Ovary (tissue), 9 donors: Measurements from ENCODE around the gene MED1. TPM values are rescaled to one million over a fixed set of nuclear protein-coding genes. Genes with fewer than 3 reads are reported as not detected.
A peak's percentile ranks its signal among the peaks of the same experiment; 100 is the strongest.
"Not testable (repeated sequence)": the region's sequence is repeated elsewhere in the genome, so short reads cannot be mapped to it uniquely, and the experiment has no call there.

Source experiments
- DNase-seq, 5 donors: peaks; one replicate each; pipeline ENCODE4 v3.0.0-alpha.2; 2019 to 2020
- H3K27ac ChIP-seq, 2 donors: fragments of 200-600 bp; one replicate each; pipeline versions ENCODE4 v1.5.1 to v1.8.0; 2019 to 2022
- H3K27me3 ChIP-seq: fragments of 200-600 bp; one replicate; pipeline ENCODE4 v1.8.0; 2022
- H3K36me3 ChIP-seq: fragments of 200-600 bp; sonication (generic); one replicate; pipeline ENCODE4 v1.5.1; 2019
- H3K4me1 ChIP-seq: one replicate; pipeline ENCODE4 v1.8.1; 2013; ENCODE audit warnings: mild to moderate bottlenecking, moderate library complexity; ENCODE audit not compliant: insufficient read depth
- H3K4me3 ChIP-seq: fragments of 200-600 bp; sonication (generic); one replicate; pipeline ENCODE4 v1.5.1; 2017
- H3K9me3 ChIP-seq, 2 donors: fragments of 200-600 bp in 1 of 2; sonication (generic) in 1 of 2; one replicate each; pipeline versions ENCODE4 v1.5.1 to v1.8.1; 2013 to 2019; ENCODE audit warnings: mild to moderate bottlenecking in 1 of 2, moderate library complexity in 1 of 2
- CTCF ChIP-seq, 3 donors: fragments of 450-650 bp in 2 of 3; fragments of 200-600 bp in 1 of 3; IDR thresholded peaks; one replicate each; pipeline versions ENCODE4 v1.5.1 to v1.8.0; 2016 to 2022; ENCODE audit warnings: antibody characterized with exemption in 3 of 3, mild to moderate bottlenecking in 1 of 3
- EP300 ChIP-seq: sonication (generic); formaldehyde crosslinking; IDR thresholded peaks from one replicate; pipeline ENCODE4 v1.6.1; 2017; ENCODE audit warnings: antibody characterized with exemption
- POLR2A ChIP-seq: fragments of 450-650 bp; IDR thresholded peaks from one replicate; pipeline ENCODE4 v1.6.1; 2017; ENCODE audit warnings: antibody characterized with exemption, mild to moderate bottlenecking, moderate library complexity
- WGBS, 3 donors: extraction: QIAGEN DNeasy Blood & Tissue Kit in 1 of 3; methylation state at CpG; one replicate each; pipeline versions ENCODE4 v1.1.5 to v1.1.7; 2013 to 2017; 5-methylcytosine and 5-hydroxymethylcytosine counted together
- intact Hi-C, 4 donors: fragments of 100-400 bp; cut with DNase I; formaldehyde crosslinking; loops; one replicate each; pipeline versions ENCODE4 v1.11.0 to v1.15.1; 2022 to 2023
- polyA plus RNA-seq, 2 donors: library from polyadenylated mRNA; stranded (reverse); fragments of 200-250 nt in 1 of 2; fragments of 350-450 nt in 1 of 2; fragmentation: Illumina TruSeq in 1 of 2; extraction: RNeasy Lipid Tissue Mini Kit (QIAGEN cat#74804) in 1 of 2; gene quantifications; one replicate each; pipeline ENCODE4 v1.2.3, GENCODE V29; 2013 to 2014
- total RNA-seq, 7 donors: library from RNA; depleted of rRNA in 2 of 7; stranded (reverse); fragments of >200 nt in 2 of 7; fragmentation: NEBNext Ultra II Directional in 3 of 7; extraction: Animal tissue kit (Norgen Biotek cat#: 25700) in 3 of 7; gene quantifications; one replicate each; pipeline versions ENCODE4 v1.1.0 to v1.2.4, GENCODE V29; 2016 to 2023
- donor health status: DM: no; HTN: no; CAD: no; lungs with moderate emphysema.
- donor health status: DM: no; HTN: no; CAD: no.
- donor health status: Bipolar disorder and iron deficiency.
- donor health status: DM: yes; HTN: yes; CAD: no.
- donor health status: DM: no; HTN: no; CAD: no.
- donor health status: DM: yes; HTN: yes; CAD: no.

MED1 gene
- total and polyA plus RNA-seq, 9 donors: 11.0 to 43.7 (median 33.8) TPM

DNA sequence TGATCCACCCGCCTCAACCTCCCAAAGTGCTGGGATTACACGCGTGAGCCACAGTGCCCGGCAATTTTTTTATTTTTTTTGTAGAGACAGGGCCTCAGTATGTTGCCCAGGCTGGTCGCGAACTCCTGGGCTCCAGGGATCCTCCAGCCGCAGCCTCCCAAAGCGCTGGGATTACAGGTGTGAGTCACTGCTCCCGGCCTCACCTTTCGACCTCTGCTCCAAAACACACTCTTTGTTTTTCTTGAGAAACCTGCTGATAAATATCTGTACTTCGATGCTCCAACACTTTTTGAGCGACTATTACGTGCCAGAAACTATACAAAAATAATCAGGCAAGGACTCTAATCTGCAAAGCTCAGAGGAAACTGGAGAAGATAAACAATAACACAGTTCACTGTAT is 1.0 kb downstream of the MED1 start:
- no peak for DNase-seq
- WGBS, 3 donors: 67 to 81% (median 68%) methylated on average over 13 of the region's 13 CpGs
- Histone ChIP-seq H3K4me1 (peaks cover 7% of the 10 kb centered on the region), H3K4me3 (peak overlapping the region; percentile 90), H3K9me3 (no peaks in the 10 kb centered on the region), H3K36me3 (no peaks in the 10 kb centered on the region), H3K27ac (no peak overlapping the region), H3K27me3 (no peaks in the 10 kb centered on the region)
- intact Hi-C loops: no loop called here
- TF ChIP-seq CTCF (IDR thresholded peaks at IDR 0.05) (no peak), POLR2A (no peak), EP300 (no peak)

GRCh38 chr17:39447561-39447960 is 3.5 kb downstream of the MED1 start:
- Histone ChIP-seq H3K9me3 (no peaks in the 10 kb centered on the region), H3K27me3 (no peaks in the 10 kb centered on the region), H3K36me3 (no peaks in the 10 kb centered on the region), H3K4me3 (no peak overlapping the region), H3K4me1 (peaks cover 7% of the 10 kb centered on the region), H3K27ac (no peak overlapping the region)
- WGBS, 3 donors: 81 to 87% (median 83%) methylated on average over 5 of the region's 5 CpGs
- TF ChIP-seq POLR2A (no peak), EP300 (no peak), CTCF (IDR thresholded peaks at IDR 0.05) (no peak)
- no peak for DNase-seq
- intact Hi-C loops: no loop called here

GRCh38 chr17:39443326-39443725 is 7.7 kb downstream of the MED1 start:
- no peaks in the 10 kb centered on the region for H3K36me3 ChIP-seq
- H3K9me3 ChIP-seq: no peaks in the 10 kb centered on the region
- no peak overlapping the region for H3K4me3 ChIP-seq
- no peaks in the 10 kb centered on the region for H3K4me1 ChIP-seq
- no peak for TF ChIP-seq POLR2A
- no peak for TF ChIP-seq CTCF (IDR thresholded peaks at IDR 0.05)
- no peak for TF ChIP-seq EP300
- H3K27ac ChIP-seq: no peak overlapping the region
- no peaks in the 10 kb centered on the region for H3K27me3 ChIP-seq
- no peak for DNase-seq
- intact Hi-C loops: no loop called here

- H3K4me3 ChIP-seq, H3K9me3 ChIP-seq, H3K27ac ChIP-seq, H3K4me1 ChIP-seq, DNase-seq, H3K36me3 ChIP-seq, intact Hi-C loops, H3K27me3 ChIP-seq: not testable (repeated sequence)
- WGBS, 3 donors: 92 to 99% (median 97%) methylated on average over 2 of the region's 2 CpGs
These were observed 11.2 kb downstream of the MED1 start for GRCh38 chr17:39439868-39440267.

GRCh38 chr17:39429600-39429999 is 21.5 kb downstream of the MED1 start:
- WGBS, 3 donors: 95 to 97% (median 96%) methylated on average over 4 of the region's 4 CpGs

More at GRCh38 chr17:39429600-39429999, 21.5 kb downstream of the MED1 start:
- Histone ChIP-seq H3K9me3 (no peaks in the 10 kb centered on the region), H3K36me3 (no peaks in the 10 kb centered on the region), H3K27me3 (no peaks in the 10 kb centered on the region), H3K27ac (no peak overlapping the region), H3K4me1 (no peaks in the 10 kb centered on the region), H3K4me3 (no peak overlapping the region)
- TF ChIP-seq CTCF (IDR thresholded peaks at IDR 0.05): no peak
- intact Hi-C loops: no loop called here
- DNase-seq: no peak
